Measurements from ENCODE around the gene C20orf202. TPM values are rescaled to one million over a fixed set of nuclear protein-coding genes. Genes with fewer than 3 reads are reported as not detected.

Gene C20orf202
- total RNA-seq, 1 experiment from 2014 or later, result 0.22 TPM

DNA sequence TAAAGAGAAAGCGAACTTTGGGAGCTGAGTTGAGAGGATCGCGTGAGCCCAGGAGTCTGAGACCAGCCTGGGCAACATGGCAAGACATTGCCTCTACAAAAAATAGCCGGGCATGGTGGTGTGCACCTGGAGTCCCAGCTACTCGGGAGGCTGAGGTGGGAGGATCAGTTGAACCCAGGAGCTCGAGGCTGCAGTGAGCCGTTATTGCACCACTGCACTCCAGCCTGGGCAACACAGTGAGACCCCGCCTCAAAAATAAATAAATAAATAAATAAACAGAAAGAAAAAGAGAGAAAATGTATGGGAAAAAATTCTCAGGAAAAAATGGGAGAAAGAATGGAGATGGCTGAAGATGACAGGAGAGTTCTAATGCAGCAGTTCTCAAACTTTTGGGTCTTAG, 2.5 kb downstream of the C20orf202 start:
- DNase-seq (ENCODE audit: low spot score), result no peak
- TF ChIP-seq NFATC4 (CRISPR knock-in tag; IDR thresholded peaks at IDR 0.05) (no peak), PRRX2 (CRISPR knock-in tag; IDR thresholded peaks at IDR 0.05) (no peak), ZNF263 (CRISPR knock-in tag; IDR thresholded peaks at IDR 0.05; ENCODE audit: low read depth) (no peak), EMX1 (CRISPR knock-in tag; IDR thresholded peaks at IDR 0.05) (no peak), ZNF121 (CRISPR knock-in tag; IDR thresholded peaks at IDR 0.05) (peak; percentile 73; the same call in 1 of the 2 replicates), ZNF232 (CRISPR knock-in tag; IDR thresholded peaks at IDR 0.05) (no peak), JAZF1 (CRISPR knock-in tag; IDR thresholded peaks at IDR 0.05) (no peak), TCF7 (CRISPR knock-in tag; IDR thresholded peaks at IDR 0.05; ENCODE audit: low read depth) (no peak)
- TF ChIP-seq, protein P1, sequence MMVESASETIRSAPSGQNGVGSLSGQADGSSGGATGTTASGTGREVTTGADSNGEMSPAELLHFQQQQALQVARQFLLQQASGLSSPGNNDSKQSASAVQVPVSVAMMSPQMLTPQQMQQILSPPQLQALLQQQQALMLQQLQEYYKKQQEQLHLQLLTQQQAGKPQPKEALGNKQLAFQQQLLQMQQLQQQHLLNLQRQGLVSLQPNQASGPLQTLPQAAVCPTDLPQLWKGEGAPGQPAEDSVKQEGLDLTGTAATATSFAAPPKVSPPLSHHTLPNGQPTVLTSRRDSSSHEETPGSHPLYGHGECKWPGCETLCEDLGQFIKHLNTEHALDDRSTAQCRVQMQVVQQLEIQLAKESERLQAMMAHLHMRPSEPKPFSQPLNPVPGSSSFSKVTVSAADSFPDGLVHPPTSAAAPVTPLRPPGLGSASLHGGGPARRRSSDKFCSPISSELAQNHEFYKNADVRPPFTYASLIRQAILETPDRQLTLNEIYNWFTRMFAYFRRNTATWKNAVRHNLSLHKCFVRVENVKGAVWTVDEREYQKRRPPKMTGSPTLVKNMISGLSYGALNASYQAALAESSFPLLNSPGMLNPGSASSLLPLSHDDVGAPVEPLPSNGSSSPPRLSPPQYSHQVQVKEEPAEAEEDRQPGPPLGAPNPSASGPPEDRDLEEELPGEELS (CRISPR knock-in tag; IDR thresholded peaks at IDR 0.05), result no peak
- H3K36me3 Mint-ChIP-seq, result no peaks in the 10 kb centered on the region
- no peak for ATAC-seq
- H3K4me3 Mint-ChIP-seq, result no peak overlapping the region
- no peaks in the 10 kb centered on the region for H3K9me3 Mint-ChIP-seq
- ChIA-PET CTCF (no interaction called here), POLR2A (no interaction called here)
- no peaks in the 10 kb centered on the region for H3K4me1 Mint-ChIP-seq
- no peak overlapping the region for H3K27ac Mint-ChIP-seq
- H3K27me3 Mint-ChIP-seq (ENCODE audit: low read depth), result peaks cover 3% of the 10 kb centered on the region

DNA sequence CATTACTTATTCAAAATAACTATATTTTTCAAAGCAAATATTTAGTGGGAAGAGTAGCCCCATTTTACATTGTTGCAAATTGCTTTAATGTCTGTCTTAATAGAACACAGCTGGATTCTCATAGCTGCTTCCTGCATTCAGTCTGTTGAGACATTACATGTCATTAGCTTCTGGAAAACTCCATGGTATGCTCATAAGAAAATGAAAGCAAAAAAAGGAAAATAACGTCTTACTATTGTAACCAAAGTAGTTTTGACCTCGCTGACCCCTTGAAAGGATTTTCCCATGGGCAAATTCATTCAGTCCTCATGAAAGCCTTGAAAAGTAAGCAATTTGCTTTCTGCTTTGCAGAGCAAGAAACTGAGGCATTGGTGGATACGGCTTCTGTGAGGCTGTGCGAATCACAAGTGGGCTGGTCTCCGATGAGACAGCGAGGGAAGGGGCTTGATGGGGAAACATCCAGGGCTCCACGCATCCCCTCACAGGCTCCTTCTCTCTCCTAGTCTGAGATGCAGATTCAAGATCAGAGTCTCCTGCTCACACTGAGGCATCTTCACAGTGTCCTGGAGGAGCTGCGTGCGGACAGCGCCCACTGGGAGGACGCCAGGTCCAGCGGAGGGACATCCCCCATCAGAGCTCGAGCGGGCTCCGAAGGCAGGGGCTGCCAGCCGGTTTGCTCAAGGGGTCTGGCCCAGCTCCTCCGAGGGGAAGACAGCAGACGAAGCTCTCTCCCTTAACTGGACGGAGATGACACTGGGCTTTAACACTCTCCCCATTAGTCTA, 3.3 kb downstream of the C20orf202 start:
- H3K36me3 Mint-ChIP-seq, result no peaks in the 10 kb centered on the region
- TF ChIP-seq OVOL2 (CRISPR knock-in tag; IDR thresholded peaks at IDR 0.05; ENCODE audit: borderline replicate concordance) (no peak), GRHL2 (CRISPR knock-in tag; IDR thresholded peaks at IDR 0.05; ENCODE audit: insufficient replicate concordance, severe bottlenecking) (no peak), TEAD1 (CRISPR knock-in tag; IDR thresholded peaks at IDR 0.05) (no peak)
- TF ChIP-seq, protein P2, sequence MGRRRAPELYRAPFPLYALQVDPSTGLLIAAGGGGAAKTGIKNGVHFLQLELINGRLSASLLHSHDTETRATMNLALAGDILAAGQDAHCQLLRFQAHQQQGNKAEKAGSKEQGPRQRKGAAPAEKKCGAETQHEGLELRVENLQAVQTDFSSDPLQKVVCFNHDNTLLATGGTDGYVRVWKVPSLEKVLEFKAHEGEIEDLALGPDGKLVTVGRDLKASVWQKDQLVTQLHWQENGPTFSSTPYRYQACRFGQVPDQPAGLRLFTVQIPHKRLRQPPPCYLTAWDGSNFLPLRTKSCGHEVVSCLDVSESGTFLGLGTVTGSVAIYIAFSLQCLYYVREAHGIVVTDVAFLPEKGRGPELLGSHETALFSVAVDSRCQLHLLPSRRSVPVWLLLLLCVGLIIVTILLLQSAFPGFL (CRISPR knock-in tag; IDR thresholded peaks at IDR 0.05; ENCODE audit: borderline replicate concordance), result no peak
- TF ChIP-seq, protein P3, sequence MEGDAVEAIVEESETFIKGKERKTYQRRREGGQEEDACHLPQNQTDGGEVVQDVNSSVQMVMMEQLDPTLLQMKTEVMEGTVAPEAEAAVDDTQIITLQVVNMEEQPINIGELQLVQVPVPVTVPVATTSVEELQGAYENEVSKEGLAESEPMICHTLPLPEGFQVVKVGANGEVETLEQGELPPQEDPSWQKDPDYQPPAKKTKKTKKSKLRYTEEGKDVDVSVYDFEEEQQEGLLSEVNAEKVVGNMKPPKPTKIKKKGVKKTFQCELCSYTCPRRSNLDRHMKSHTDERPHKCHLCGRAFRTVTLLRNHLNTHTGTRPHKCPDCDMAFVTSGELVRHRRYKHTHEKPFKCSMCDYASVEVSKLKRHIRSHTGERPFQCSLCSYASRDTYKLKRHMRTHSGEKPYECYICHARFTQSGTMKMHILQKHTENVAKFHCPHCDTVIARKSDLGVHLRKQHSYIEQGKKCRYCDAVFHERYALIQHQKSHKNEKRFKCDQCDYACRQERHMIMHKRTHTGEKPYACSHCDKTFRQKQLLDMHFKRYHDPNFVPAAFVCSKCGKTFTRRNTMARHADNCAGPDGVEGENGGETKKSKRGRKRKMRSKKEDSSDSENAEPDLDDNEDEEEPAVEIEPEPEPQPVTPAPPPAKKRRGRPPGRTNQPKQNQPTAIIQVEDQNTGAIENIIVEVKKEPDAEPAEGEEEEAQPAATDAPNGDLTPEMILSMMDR (IDR thresholded peaks at IDR 0.05), result no peak
- peaks cover 8% of the 10 kb centered on the region for H3K27me3 Mint-ChIP-seq (ENCODE audit: low read depth)
- DNase-seq (ENCODE audit: low spot score) (no peak), ATAC-seq (no peak)
- no peak overlapping the region for H3K27ac Mint-ChIP-seq
- ChIA-PET CTCF (no interaction called here), POLR2A (no interaction called here)
- no peaks in the 10 kb centered on the region for H3K9me3 Mint-ChIP-seq
- H3K4me3 Mint-ChIP-seq, result no peak overlapping the region
- H3K4me1 Mint-ChIP-seq, result no peaks in the 10 kb centered on the region

DNA sequence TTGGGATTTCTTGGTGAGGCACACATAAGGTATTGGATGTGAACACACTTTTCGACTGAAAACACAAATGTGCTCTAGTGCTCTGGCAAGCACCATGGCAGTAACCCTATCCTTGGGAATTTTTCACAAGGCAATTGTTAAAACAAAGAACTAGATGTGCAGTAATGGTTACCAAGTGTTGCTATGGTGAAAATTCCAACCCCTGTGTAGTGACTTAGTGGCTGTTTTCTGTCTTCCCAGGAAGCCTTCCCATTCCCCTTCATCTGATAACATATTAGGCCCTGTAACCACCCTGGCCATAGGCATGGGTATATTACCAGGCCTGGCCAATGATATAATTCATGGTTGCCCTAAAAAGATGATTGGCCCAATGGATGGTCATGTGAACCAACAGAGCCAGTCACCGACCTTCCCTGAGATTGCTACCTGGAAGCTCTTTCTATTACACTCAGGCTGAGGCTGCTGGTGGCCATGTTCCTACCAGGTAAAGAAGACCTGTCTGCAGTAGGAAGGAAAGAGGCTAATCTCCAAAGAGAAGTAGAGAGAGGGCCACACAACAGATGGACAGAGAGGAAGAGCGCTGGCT, 4.1 kb downstream of the C20orf202 start:
- ATAC-seq (peak; percentile 51; the same call in 1 of the 2 replicates), DNase-seq (ENCODE audit: low spot score) (no peak)
- Mint-ChIP-seq H3K36me3 (no peaks in the 10 kb centered on the region), H3K4me3 (no peak overlapping the region), H3K27me3 (ENCODE audit: low read depth) (peaks cover 14% of the 10 kb centered on the region), H3K4me1 (peaks cover 2% of the 10 kb centered on the region), H3K9me3 (no peaks in the 10 kb centered on the region), H3K27ac (no peak overlapping the region)
- TF ChIP-seq ZNF416 (CRISPR knock-in tag; IDR thresholded peaks at IDR 0.05) (no peak), NFYB (CRISPR knock-in tag; conservative IDR thresholded peaks at IDR 0.05; ENCODE audit: low read depth) (0 out of 2 replicates have a peak, but pooled peaks have one; percentile 11), NR1H2 (CRISPR knock-in tag; IDR thresholded peaks at IDR 0.05) (no peak), ZNF317 (CRISPR knock-in tag; IDR thresholded peaks at IDR 0.05; ENCODE audit: borderline replicate concordance, low read depth) (no peak), TEAD1 (CRISPR knock-in tag; IDR thresholded peaks at IDR 0.05) (no peak)
- TF ChIP-seq, protein P4, sequence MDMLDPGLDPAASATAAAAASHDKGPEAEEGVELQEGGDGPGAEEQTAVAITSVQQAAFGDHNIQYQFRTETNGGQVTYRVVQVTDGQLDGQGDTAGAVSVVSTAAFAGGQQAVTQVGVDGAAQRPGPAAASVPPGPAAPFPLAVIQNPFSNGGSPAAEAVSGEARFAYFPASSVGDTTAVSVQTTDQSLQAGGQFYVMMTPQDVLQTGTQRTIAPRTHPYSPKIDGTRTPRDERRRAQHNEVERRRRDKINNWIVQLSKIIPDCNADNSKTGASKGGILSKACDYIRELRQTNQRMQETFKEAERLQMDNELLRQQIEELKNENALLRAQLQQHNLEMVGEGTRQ (CRISPR knock-in tag; IDR thresholded peaks at IDR 0.05), result 0 out of 2 replicates have a peak, but pooled peaks have one; percentile 26
- CTCF ChIA-PET, result no interaction called here
- POLR2A ChIA-PET, result no interaction called here

Measured in WTC11 (cell line).